ENCODE results near the gene ADAMTS8.

DNA sequence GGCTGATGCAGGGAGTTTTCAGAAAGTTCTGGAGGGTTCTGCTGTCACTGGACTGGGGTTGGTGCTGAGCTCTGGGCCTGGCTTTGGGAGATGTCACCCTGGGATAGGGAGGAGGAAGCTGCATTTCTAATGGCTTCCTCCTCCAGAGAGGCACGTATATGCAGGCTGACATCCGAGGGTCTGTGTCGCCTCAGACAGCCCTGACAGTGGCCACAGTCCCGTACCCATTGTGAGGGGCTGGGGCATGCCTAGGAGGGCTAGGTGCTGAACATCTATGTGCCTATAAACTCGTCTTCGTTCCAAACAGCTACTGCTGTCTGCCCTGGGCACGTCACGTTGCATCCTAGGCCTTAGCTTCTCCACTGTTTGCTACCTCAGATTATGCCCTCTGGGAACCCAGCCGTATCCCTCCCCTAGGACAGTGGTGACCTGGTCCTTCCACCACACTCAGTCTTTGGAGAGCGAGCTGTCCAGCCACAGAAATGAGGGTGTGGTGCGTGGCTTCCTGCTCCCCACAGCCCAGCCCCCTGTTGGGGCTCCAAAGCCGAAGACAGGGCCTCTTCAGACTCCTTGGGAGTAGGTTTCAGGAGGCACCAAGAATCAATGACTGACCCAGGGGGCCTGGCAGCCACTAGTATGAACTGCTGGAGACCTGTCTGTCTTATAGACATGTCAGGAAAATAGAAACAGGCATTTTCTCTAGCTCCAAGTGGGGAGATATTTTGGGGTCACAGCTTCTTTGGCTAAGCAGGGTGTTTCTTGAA lies 46.4 kb upstream of the ADAMTS8 start:
- TF ChIP-seq, protein P1, sequence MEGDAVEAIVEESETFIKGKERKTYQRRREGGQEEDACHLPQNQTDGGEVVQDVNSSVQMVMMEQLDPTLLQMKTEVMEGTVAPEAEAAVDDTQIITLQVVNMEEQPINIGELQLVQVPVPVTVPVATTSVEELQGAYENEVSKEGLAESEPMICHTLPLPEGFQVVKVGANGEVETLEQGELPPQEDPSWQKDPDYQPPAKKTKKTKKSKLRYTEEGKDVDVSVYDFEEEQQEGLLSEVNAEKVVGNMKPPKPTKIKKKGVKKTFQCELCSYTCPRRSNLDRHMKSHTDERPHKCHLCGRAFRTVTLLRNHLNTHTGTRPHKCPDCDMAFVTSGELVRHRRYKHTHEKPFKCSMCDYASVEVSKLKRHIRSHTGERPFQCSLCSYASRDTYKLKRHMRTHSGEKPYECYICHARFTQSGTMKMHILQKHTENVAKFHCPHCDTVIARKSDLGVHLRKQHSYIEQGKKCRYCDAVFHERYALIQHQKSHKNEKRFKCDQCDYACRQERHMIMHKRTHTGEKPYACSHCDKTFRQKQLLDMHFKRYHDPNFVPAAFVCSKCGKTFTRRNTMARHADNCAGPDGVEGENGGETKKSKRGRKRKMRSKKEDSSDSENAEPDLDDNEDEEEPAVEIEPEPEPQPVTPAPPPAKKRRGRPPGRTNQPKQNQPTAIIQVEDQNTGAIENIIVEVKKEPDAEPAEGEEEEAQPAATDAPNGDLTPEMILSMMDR (IDR thresholded peaks at IDR 0.05), result no peak
- TF ChIP-seq POLR2A (IDR thresholded peaks at IDR 0.05), result no peak

Data from heart left ventricle (tissue), 13 donors.